HepG2 (cell line): ENCODE results near the gene ZFP62. TPM values are rescaled to one million over a fixed set of nuclear protein-coding genes. Genes with fewer than 3 reads are reported as not detected.
A peak's percentile ranks its signal among the peaks of the same experiment; 100 is the strongest.

Experiments
- ATAC-seq: fragments of 200-7000 bp; cut with Tn5 transposase; 3 replicates; pipeline ENCODE4 v1.9.1; 2020; ENCODE audit warnings: mild to moderate bottlenecking, moderate library complexity
- BruUV-seq: library from RNA; stranded (reverse); fragments of 400-500 nt; replicated peaks from 2 replicates; lab custom pipeline; 2021; lab: Mats Ljungman, UMichigan
- CTCF ChIA-PET: fragments of 300-600 bp; formaldehyde crosslinking; extraction: SDS; loops from one replicate; lab custom pipeline; 2021; ENCODE audit warnings: low total read pairs, inconsistent platforms, low intra/inter-chr PET ratio; lab: Yijun Ruan, JAX
- POLR2A ChIA-PET: fragments of 350-600 bp; sonication (Branson Sonifier 250); formaldehyde crosslinking; loops from one replicate; lab custom pipeline; 2020; ENCODE audit warnings: antibody characterized with exemption, inconsistent platforms; lab: Yijun Ruan, JAX
- DNase-seq: peaks from one replicate; pipeline ENCODE4 v3.0.0-alpha.2; 2015; ENCODE audit warnings: low spot score
- FAIRE-seq: peaks from 3 replicates; lab custom pipeline; 2011; peaks lifted over from hg19 to GRCh38; lab: Jason Lieb, UNC
- H2AFZ ChIP-seq: one replicate; pipeline ENCODE4 v1.6.1; 2011; ENCODE audit warnings: low read length, inconsistent platforms
- H3K27ac ChIP-seq: fragments of 300-600 bp; 3 replicates; pipeline ENCODE4 v1.8.0; 2011; ENCODE audit warnings: mixed run types, mild to moderate bottlenecking, mixed read lengths, low read length, inconsistent platforms; ENCODE audit not compliant: insufficient read depth; ENCODE audit errors: extremely low read length
- H3K27me3 ChIP-seq, 2 experiments: fragments of 200-600 bp in 1 of 2; 2 replicates in 1 of 2; 3 replicates in 1 of 2; pipeline versions ENCODE4 v1.6.0 to v1.8.0; 2011; ENCODE audit warnings: low read length in 2 of 2, mild to moderate bottlenecking in 2 of 2, moderate library complexity in 2 of 2, inconsistent platforms in 1 of 2; ENCODE audit not compliant: insufficient read depth in 2 of 2, control insufficient read depth in 1 of 2
- H3K36me3 ChIP-seq, 2 experiments: fragments of 200-600 bp in 1 of 2; replicated peaks in 1 of 2; 2 replicates in 1 of 2; 3 replicates in 1 of 2; pipeline versions ENCODE4 v1.5.1 to v1.8.0; 2011; ENCODE audit warnings: low read length in 2 of 2, inconsistent platforms in 1 of 2; ENCODE audit not compliant: insufficient read depth in 2 of 2, control insufficient read depth in 1 of 2
- H3K4me1 ChIP-seq: 2 replicates; pipeline ENCODE4 v1.5.1; 2012; ENCODE audit warnings: low read length, inconsistent platforms; ENCODE audit not compliant: insufficient read depth
- H3K4me2 ChIP-seq: 2 replicates; pipeline ENCODE4 v1.6.0; 2011; ENCODE audit warnings: low read depth, low read length, inconsistent platforms
- H3K4me3 ChIP-seq, 3 experiments: fragments of 200-600 bp in 1 of 3; sonication (generic), shearing (Covaris generic) in 1 of 3; replicated peaks in 1 of 3; 2 replicates each; pipeline ENCODE4 v1.5.1; 2011 to 2016; ENCODE audit warnings: low read length in 3 of 3, inconsistent platforms in 2 of 3, low read depth in 2 of 3, mild to moderate bottlenecking in 2 of 3, control low read depth in 1 of 3, mixed read lengths in 1 of 3; ENCODE audit not compliant: insufficient read depth in 1 of 3
- H3K79me2 ChIP-seq: one replicate; pipeline ENCODE4 v1.6.1; 2011; ENCODE audit warnings: low read length, inconsistent platforms; ENCODE audit not compliant: insufficient read depth
- H3K9ac ChIP-seq: 2 replicates; pipeline ENCODE4 v1.6.0; 2011; ENCODE audit warnings: mild to moderate bottlenecking, low read depth, low read length, inconsistent platforms; ENCODE audit not compliant: insufficient read depth
- H3K9me3 ChIP-seq: 2 replicates; pipeline ENCODE4 v1.5.1; 2012; ENCODE audit warnings: mild to moderate bottlenecking, low read length
- H4K20me1 ChIP-seq: 2 replicates; pipeline ENCODE4 v1.6.0; 2011; ENCODE audit warnings: inconsistent platforms, mild to moderate bottlenecking, low read length, moderate library complexity; ENCODE audit not compliant: insufficient read depth
- ARNT ChIP-seq: fragments of 450-650 bp; IDR thresholded peaks from 2 replicates; pipeline ENCODE4 v1.6.1; 2017
- ZNF441 ChIP-seq: sonication (generic); formaldehyde crosslinking; IDR thresholded peaks from 2 replicates; pipeline ENCODE4 v1.7.0; 2021; ENCODE audit warnings: missing genetic modification reagents, borderline replicate concordance
- ZNF629 ChIP-seq: sonication (generic); formaldehyde crosslinking; conservative IDR thresholded peaks from 2 replicates; pipeline ENCODE4 v1.5.0; 2020; ENCODE audit warnings: missing genetic modification reagents
- ZNF772 ChIP-seq: sonication (generic); formaldehyde crosslinking; IDR thresholded peaks from 2 replicates; pipeline ENCODE4 v1.5.0; 2020; ENCODE audit warnings: mild to moderate bottlenecking, missing genetic modification reagents
- ZNF781 ChIP-seq: sonication (generic); formaldehyde crosslinking; IDR thresholded peaks from 2 replicates; pipeline ENCODE4 v1.5.1; 2020; ENCODE audit warnings: borderline replicate concordance, mild to moderate bottlenecking, missing genetic modification reagents; ENCODE audit errors: not compliant biosample characterization
- WGBS: methylation state at CpG from one replicate; pipeline ENCODE4 v1.1.6; 2017; ENCODE audit warnings: low lambda C conversion rate; 5-methylcytosine and 5-hydroxymethylcytosine counted together
- in situ Hi-C: cut with HindIII; loops from 2 replicates; pipeline ENCODE4 v1.10.0; 2017; ENCODE audit warnings: low pct_unique_long_range_greater_than_20kb; ENCODE audit not compliant: extremely low pct_ligation_motif_present
- intact Hi-C: fragments of 100-400 bp; cut with micrococcal nuclease; formaldehyde crosslinking; loops from one replicate; pipeline ENCODE4 v1.10.0; 2022; ENCODE audit not compliant: unreplicated experiment
- polyA plus RNA-seq, 8 experiments: library from polyadenylated mRNA; depleted of rRNA in 3 of 8; stranded (reverse) in 7 of 8; unstranded in 1 of 8; fragments of >200 nt; fragmentation: Illumina TruSeq in 4 of 8; extraction: Trizol in 4 of 8; gene quantifications; 2 replicates each; pipeline versions ENCODE4 v1.2.1 to v1.2.3, GENCODE V29; 2011 to 2016; ENCODE audit warnings: low read depth in 4 of 8, missing spikeins in 1 of 8, mixed read lengths in 1 of 8; ENCODE audit not compliant: insufficient read depth in 1 of 8
- total RNA-seq, 5 experiments: library from RNA; depleted of rRNA; stranded (reverse); fragments of >200 nt; fragmentation: Illumina TruSeq; extraction: Trizol; gene quantifications; 2 replicates each; pipeline ENCODE4 v1.2.3, GENCODE V29; 2016; ENCODE audit warnings: low read depth in 1 of 5

ZFP62 gene
- total and polyA plus RNA-seq, 2 of the 13 experiments (the other 11 are each of a cell fraction or from before 2014, with no cell fraction given) = 8.2 to 19.4 TPM

- Histone ChIP-seq H2AFZ (no peak overlapping the region), H3K27ac (no peak overlapping the region), H4K20me1 (no peaks in the 10 kb centered on the region), H3K27me3 (peaks cover 0 to 1% of the 10 kb centered on the region in 2 experiments; a peak in 2 of 5 replicates), H3K36me3 (no peaks in the 10 kb centered on the region), H3K4me2 (no peak overlapping the region), H3K4me1 (peaks cover 44% of the 10 kb centered on the region), H3K79me2 (no peaks in the 10 kb centered on the region), H3K9ac (no peak overlapping the region), H3K4me3 (no peak overlapping the region), H3K9me3 (no peaks in the 10 kb centered on the region)
- POLR2A ChIA-PET = interaction anchor here (0.9 kb wide), 1 partner anchor 11 kb away, joined by 4 read pairs; no protein-coding TSS in a partner anchor
- TF ChIP-seq ZNF629 (CRISPR knock-in tag) (peak; percentile 73), ZNF781 (CRISPR knock-in tag) (no peak)
- ATAC-seq (no peak), FAIRE-seq (no peak), DNase-seq (no peak)
- CTCF ChIA-PET = no interaction called here
- intact Hi-C loops (no loop called here), in situ Hi-C loops (no loop called here)
- 56% methylated on average over 4 of the region's 4 CpGs for WGBS
- no TSS peak for BruUV-seq
Measured at GRCh38 chr5:180821538-180821937, 39.5 kb downstream of the ZFP62 start.

DNA sequence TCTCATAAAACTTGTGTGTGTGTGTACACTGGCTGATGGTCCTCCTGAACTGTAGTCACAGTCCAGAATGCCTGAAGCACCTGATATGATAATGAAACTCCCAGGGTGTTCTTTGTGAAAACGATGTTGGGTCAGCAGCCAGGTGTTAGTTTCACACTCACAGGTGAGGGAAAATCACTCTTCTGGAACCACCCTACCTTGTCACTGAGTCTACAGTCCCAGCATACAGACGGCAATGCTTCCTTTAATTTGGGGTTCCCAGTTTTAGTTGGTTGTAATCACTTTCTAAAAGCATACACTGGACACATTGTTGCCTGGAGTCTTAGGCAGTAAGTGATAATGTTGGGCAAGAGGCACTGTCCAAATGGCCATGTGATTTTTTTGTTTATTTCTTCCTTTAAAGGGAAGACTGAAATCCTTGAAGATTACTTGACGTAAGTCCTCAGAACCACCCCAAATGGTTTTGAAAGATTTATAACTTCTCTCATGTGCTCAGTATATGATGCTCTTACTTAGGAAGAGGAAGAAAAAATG is 40.2 kb downstream of the ZFP62 start:
- no peak for ATAC-seq
- BruUV-seq = no TSS peak

More for the DNA sequence above, 40.2 kb downstream of the ZFP62 start:
- Histone ChIP-seq H3K9ac (no peak overlapping the region), H3K4me3 (no peak overlapping the region), H3K27ac (no peak overlapping the region), H3K4me1 (peaks cover 39% of the 10 kb centered on the region), H3K9me3 (no peaks in the 10 kb centered on the region), H2AFZ (no peak overlapping the region)
- intact Hi-C loops = no loop called here
- CTCF ChIA-PET = no interaction called here
- no peak for FAIRE-seq
- POLR2A ChIA-PET = interaction anchor here (0.9 kb wide), 1 partner anchor 10 kb away, joined by 4 read pairs; no protein-coding TSS in a partner anchor
- in situ Hi-C loops = no loop called here
- TF ChIP-seq ZNF441 = no peak
- no peak for TF ChIP-seq ARNT
- TF ChIP-seq ZNF772 = no peak
- TF ChIP-seq, all 625 proteins: peak for 0
- H3K36me3 ChIP-seq = no peaks in the 10 kb centered on the region
- no peak overlapping the region; the same call in 1 of the 2 replicates for H3K4me2 ChIP-seq
- WGBS = 41% methylated on average over 3 of the region's 3 CpGs
- no peaks in the 10 kb centered on the region for H4K20me1 ChIP-seq
- peaks cover 0 to 1% of the 10 kb centered on the region in 2 experiments; a peak in 2 of 5 replicates for H3K27me3 ChIP-seq
- DNase-seq = no peak
- no peaks in the 10 kb centered on the region for H3K79me2 ChIP-seq
